ENCODE results near the gene PRICKLE2.

PRICKLE2 gene

DNA sequence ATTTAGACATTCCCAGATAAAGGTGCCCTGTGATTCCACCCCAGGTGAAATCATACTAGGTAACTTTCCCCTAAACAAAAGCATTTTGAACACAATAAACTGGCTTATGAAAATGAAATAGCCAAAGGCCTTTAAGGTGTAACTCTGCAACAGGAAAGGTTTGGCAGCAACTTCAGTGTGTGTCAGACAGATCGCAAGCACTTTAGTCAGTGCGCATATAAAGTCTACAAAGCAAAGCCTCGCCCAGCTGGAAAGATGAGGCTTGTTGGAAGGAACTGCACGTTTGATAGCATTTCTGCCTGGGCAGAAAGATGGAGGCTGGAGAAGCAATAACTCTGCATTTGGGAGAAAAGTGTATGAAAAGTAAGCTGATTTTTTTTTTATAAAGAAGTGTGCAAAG lies 57.9 kb downstream of the PRICKLE2 start:
- no peaks in the 10 kb centered on the region for H3K36me3 Mint-ChIP-seq (ENCODE audit: insufficient read depth)
- DNase-seq (ENCODE audit: low spot score in 2 of 2), result no peak
- H3K4me1 Mint-ChIP-seq, result no peaks in the 10 kb centered on the region
- no peak for ATAC-seq (replicated peaks; ENCODE audit: extremely low read depth, poor library complexity, severe bottlenecking)
- H3K4me3 Mint-ChIP-seq, result no peak overlapping the region
- H3K27me3 Mint-ChIP-seq, result peaks cover 9% of the 10 kb centered on the region
- no peak overlapping the region for H3K27ac Mint-ChIP-seq (ENCODE audit: low read depth)
- H3K9me3 Mint-ChIP-seq, result peaks cover 15% of the 10 kb centered on the region

DNA sequence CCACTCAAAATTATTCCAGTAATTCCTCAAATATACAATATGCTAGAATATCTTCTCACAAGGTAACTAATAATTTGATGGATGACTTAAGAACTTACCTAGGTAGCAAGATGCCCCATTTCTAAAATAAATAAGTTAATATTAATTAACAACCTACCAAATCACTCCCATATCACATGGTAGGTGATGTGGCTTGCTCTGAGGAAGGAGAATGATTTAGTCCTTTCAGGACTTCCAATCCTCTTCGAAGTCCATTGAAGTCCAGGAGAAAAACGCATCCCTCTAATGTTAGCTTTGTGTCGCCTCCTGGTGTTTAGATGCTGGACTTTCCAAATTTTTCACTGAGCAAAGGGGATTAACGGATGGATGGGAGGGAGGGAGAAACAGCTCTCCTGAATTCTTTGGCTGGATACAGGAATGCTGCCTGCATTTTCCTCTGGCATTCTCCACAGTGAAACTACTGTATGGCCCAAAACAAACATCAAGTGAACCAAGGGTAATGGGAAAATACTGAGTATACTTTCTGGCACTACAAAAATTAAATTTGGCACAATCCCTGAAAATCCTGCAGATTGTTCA lies 58.6 kb downstream of the PRICKLE2 start:
- ATAC-seq (replicated peaks; ENCODE audit: extremely low read depth, poor library complexity, severe bottlenecking) (no peak), DNase-seq (ENCODE audit: low spot score in 2 of 2) (no peak)
- Mint-ChIP-seq H3K4me1 (no peaks in the 10 kb centered on the region), H3K27ac (ENCODE audit: low read depth) (no peak overlapping the region), H3K36me3 (ENCODE audit: insufficient read depth) (no peaks in the 10 kb centered on the region), H3K27me3 (peaks cover 14% of the 10 kb centered on the region), H3K4me3 (no peak overlapping the region), H3K9me3 (peaks cover 15% of the 10 kb centered on the region)

DNA sequence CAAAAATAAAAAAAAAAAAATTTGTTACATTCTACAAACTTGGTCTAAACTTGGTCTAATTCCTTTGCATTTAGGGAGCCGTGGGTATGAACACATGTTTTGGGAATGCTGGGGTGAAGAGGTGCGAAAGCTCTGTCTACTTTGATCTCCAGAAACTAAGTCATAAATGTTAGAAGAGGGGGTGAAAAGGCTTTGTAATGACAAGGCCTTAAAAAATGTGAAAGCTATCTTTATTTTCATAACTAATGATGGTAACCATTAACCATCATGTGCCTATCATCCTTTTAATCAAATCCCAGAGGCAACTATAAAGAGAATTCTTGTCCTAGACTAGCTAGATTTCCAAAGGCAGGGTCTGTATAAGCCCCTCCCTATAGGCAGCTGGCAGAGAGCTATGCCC lies 60.9 kb downstream of the PRICKLE2 start:
- DNase-seq (ENCODE audit: low spot score in 2 of 2) (no peak), ATAC-seq (replicated peaks; ENCODE audit: extremely low read depth, poor library complexity, severe bottlenecking) (no peak)
- Mint-ChIP-seq H3K4me3 (no peak overlapping the region), H3K36me3 (ENCODE audit: insufficient read depth) (no peaks in the 10 kb centered on the region), H3K9me3 (peaks cover 5% of the 10 kb centered on the region), H3K27ac (ENCODE audit: low read depth) (no peak overlapping the region), H3K27me3 (peaks cover 36% of the 10 kb centered on the region), H3K4me1 (no peaks in the 10 kb centered on the region)

DNA sequence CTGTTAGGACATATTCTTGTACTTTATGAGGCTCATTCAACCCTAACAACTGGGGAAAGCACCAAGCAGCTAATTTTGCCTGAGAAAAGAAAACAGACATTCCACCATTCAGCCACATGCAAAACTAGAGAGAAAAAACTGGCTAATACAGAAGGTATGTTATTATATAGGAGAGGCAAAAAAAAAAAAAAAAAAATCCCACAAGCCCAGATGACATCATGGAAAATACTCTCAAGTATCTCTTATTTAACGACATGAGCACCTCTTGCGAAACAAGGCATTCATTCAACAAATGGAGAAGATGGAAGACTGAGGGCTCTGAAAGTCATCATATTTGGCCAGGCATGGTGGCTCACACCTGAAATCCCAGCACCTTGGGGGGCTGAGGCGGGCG lies 61.5 kb downstream of the PRICKLE2 start:
- no peaks in the 10 kb centered on the region for H3K36me3 Mint-ChIP-seq (ENCODE audit: insufficient read depth)
- H3K4me3 Mint-ChIP-seq, result no peak overlapping the region
- ATAC-seq (replicated peaks; ENCODE audit: extremely low read depth, poor library complexity, severe bottlenecking) (no peak), DNase-seq (ENCODE audit: low spot score in 2 of 2) (no peak)
- no peak overlapping the region for H3K27ac Mint-ChIP-seq (ENCODE audit: low read depth)
- peaks cover 5% of the 10 kb centered on the region for H3K9me3 Mint-ChIP-seq
- no peaks in the 10 kb centered on the region for H3K4me1 Mint-ChIP-seq
- H3K27me3 Mint-ChIP-seq, result peaks cover 42% of the 10 kb centered on the region

DNA sequence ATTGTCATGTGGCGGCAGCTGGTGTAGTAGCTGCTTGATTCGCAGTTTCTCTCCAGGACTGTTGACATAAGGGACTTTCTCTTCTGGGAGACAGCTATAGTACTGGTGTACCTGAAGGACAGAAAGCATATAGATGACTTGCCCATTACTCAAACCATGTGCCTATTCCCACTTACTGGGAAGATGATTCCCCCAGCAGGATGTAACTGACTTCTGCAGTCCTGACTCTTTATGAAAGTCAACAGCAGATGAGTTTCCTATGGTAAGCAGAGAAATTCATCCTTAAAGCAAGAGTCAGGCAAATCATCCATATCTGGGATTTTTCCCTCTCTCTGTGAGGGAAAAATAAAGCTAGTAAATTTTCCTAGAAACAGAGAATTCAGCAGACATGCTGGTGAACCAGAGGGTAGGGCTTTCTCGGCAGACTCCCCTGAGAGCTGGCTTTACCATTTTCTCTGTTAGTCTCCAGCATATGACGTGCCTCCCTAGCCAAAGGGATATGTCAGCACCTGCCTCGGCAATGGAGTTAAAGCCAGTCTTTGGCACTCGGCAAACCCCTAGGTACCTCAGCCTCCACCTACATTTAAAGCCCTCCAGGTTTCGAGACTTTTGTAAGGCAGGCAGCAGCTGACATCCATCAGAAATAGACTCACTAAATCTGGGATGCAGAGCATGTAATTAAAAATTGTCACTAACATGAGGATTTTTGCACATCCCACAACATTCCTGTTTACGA lies 62.1 kb downstream of the PRICKLE2 start:
- H3K27ac Mint-ChIP-seq (ENCODE audit: low read depth), result no peak overlapping the region
- no peak overlapping the region for H3K4me3 Mint-ChIP-seq
- H3K36me3 Mint-ChIP-seq (ENCODE audit: insufficient read depth), result no peaks in the 10 kb centered on the region
- DNase-seq (ENCODE audit: low spot score in 2 of 2) (no peak), ATAC-seq (replicated peaks; ENCODE audit: extremely low read depth, poor library complexity, severe bottlenecking) (no peak)
- peaks cover 5% of the 10 kb centered on the region for H3K9me3 Mint-ChIP-seq
- no peaks in the 10 kb centered on the region for H3K4me1 Mint-ChIP-seq
- peaks cover 46% of the 10 kb centered on the region for H3K27me3 Mint-ChIP-seq

DNA sequence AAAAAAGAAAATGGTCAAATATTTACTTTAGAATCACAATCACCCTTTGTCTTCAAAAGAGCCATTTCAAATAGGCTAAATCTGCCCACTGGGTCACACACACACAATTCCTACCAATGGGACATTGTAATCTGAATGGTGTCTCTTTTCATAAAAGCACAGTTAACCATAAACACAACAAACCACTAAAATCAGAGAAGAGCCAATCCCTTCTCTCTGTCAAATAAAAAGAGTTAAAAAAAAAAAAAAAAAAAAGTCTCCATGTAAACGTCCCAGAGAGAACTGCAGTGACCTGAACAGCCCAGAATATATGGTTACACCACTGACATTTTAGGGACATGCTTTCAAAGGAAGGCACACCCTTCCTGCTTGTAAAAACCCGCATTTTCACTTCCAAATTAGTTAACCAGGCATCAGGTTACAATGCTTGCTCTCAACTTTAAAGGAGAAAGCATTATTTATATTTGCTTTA lies 63.7 kb downstream of the PRICKLE2 start:
- DNase-seq (ENCODE audit: low spot score in 2 of 2) (no peak), ATAC-seq (replicated peaks; ENCODE audit: extremely low read depth, poor library complexity, severe bottlenecking) (no peak)
- H3K9me3 Mint-ChIP-seq, result peaks cover 5% of the 10 kb centered on the region
- no peak overlapping the region for H3K4me3 Mint-ChIP-seq
- H3K27me3 Mint-ChIP-seq, result peaks cover 46% of the 10 kb centered on the region
- H3K4me1 Mint-ChIP-seq, result no peaks in the 10 kb centered on the region
- no peaks in the 10 kb centered on the region for H3K36me3 Mint-ChIP-seq (ENCODE audit: insufficient read depth)
- no peak overlapping the region for H3K27ac Mint-ChIP-seq (ENCODE audit: low read depth)

DNA sequence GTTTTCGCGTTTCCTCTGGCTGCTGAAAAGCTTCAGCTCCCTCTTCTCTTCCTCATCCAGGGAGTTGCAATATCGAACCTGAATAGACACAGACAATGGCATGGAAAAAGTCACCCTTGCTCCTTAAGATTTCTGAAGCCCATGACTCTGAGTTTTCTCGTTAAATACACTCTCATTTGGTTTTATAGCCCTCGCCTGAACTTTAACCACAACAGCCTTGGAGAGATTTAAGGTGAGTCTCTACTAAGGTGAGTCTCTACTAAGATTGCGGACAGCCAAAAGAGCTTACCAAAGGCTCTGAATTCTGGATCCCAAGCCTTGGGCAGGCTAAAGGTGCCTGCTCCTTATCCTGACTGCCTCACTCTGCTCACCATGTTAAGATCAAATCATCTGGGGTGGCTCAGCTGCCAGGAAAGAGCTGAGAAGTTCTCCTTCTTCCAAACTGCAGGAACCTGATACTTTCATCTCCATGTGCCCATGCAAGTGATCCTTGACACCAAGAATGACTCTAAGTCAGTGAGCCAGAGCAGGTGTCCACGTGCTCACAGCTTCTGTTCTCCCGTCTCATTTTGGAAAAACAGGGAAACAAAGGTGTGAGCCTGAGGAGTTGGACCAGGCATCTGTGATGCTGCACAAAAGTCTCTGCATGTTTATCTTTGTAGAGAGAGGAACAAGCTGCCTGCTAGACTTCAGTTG lies 65.1 kb downstream of the PRICKLE2 start:
- Mint-ChIP-seq H3K36me3 (ENCODE audit: insufficient read depth) (no peaks in the 10 kb centered on the region), H3K4me3 (no peak overlapping the region), H3K27me3 (peaks cover 46% of the 10 kb centered on the region), H3K27ac (ENCODE audit: low read depth) (no peak overlapping the region), H3K4me1 (no peaks in the 10 kb centered on the region), H3K9me3 (peaks cover 5% of the 10 kb centered on the region)
- DNase-seq (ENCODE audit: low spot score in 2 of 2), result no peak
- no peak for ATAC-seq (replicated peaks; ENCODE audit: extremely low read depth, poor library complexity, severe bottlenecking)

DNA sequence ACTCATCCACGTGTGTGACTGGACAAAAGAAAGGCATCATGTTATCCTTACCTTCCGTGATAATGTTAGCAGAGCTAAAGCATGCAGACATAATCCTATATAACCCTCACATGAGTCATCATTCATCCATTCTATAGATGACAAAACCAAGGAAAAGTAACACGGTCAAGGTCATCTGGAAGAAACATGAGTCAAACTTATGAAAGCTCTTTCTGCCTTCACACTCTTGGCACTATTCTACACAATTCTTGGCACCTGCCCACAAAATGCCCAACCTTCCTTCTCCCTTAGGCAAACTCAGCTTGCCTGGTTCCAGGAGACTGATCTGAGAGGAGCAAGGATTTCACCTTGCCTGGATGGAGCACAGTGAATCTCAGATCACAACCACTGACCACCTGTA lies 66.9 kb downstream of the PRICKLE2 start:
- H3K36me3 Mint-ChIP-seq (ENCODE audit: insufficient read depth), result no peaks in the 10 kb centered on the region
- H3K4me3 Mint-ChIP-seq, result no peak overlapping the region
- no peak for ATAC-seq (replicated peaks; ENCODE audit: extremely low read depth, poor library complexity, severe bottlenecking)
- H3K27ac Mint-ChIP-seq (ENCODE audit: low read depth), result no peak overlapping the region
- H3K4me1 Mint-ChIP-seq, result no peaks in the 10 kb centered on the region
- H3K27me3 Mint-ChIP-seq, result peaks cover 38% of the 10 kb centered on the region
- DNase-seq (ENCODE audit: low spot score in 2 of 2), result no peak
- H3K9me3 Mint-ChIP-seq, result no peaks in the 10 kb centered on the region

DNA sequence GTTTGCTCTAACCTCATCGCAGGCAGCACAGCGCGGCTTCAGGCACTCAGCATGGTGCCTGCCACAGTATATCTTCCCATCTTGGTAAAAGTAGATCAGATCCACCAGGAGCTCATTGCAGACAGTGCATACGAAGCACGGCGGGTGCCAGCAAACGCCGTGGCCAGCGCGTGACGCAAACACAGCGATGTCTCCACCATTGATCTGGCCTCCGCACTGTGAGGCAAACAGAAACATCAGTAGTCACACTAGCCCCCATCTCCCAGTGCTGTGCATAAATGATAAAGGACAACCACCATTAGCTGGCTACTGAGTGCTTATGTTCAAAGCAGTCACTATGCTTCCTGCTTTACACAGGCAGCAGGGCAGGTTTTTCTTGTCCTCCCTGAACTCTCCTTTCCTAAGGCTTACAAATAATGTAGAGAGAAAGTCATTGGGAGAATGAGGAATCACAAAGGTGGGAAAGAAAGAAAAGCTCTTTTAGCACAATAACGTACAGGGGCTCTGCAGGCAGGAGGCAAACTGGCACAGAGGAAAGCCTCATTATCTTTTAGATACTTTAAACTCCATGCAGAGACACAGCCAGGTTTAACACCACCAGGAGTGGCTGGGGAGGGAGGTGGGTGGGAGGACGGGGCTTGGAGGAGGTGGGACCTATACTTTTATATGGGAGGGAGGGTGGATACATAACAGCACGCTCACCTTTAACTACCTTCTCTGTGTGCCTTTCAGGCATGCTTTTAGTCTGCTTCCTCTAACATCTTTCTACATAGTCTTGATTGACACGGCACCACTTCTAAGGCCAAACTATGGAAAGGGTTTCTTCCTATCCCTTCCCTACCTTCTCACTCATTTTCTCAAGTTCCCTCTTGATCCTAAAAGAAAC lies 67.9 kb downstream of the PRICKLE2 start:
- Mint-ChIP-seq H3K27ac (ENCODE audit: low read depth) (no peak overlapping the region), H3K36me3 (ENCODE audit: insufficient read depth) (no peaks in the 10 kb centered on the region), H3K4me1 (no peaks in the 10 kb centered on the region), H3K9me3 (no peaks in the 10 kb centered on the region), H3K4me3 (no peak overlapping the region), H3K27me3 (peaks cover 43% of the 10 kb centered on the region)
- no peak for DNase-seq (ENCODE audit: low spot score in 2 of 2)
- no peak for ATAC-seq (replicated peaks; ENCODE audit: extremely low read depth, poor library complexity, severe bottlenecking)

DNA sequence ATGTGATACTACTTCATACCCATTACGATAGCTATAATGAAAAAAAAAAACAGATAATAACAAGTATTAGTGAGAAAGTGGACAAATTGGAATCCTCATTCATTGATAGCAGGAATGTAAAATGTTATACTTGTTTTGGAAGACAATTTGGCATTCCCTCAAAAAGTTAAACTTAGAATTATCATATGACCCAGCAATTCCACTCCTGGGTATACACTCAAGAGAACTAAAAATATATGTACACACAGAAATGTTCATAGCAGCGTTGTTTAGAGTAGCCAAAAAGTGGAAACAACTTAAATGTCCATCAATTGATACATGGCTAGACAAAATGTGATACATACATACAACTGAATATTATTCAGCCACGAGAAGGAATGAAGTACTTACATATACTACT lies 69.9 kb downstream of the PRICKLE2 start:
- Mint-ChIP-seq H3K4me3 (no peak overlapping the region), H3K4me1 (no peaks in the 10 kb centered on the region), H3K9me3 (no peaks in the 10 kb centered on the region), H3K27ac (ENCODE audit: low read depth) (no peak overlapping the region), H3K36me3 (ENCODE audit: insufficient read depth) (no peaks in the 10 kb centered on the region), H3K27me3 (peaks cover 46% of the 10 kb centered on the region)
- no peak for ATAC-seq (replicated peaks; ENCODE audit: extremely low read depth, poor library complexity, severe bottlenecking)
- DNase-seq (ENCODE audit: low spot score in 2 of 2), result no peak

DNA sequence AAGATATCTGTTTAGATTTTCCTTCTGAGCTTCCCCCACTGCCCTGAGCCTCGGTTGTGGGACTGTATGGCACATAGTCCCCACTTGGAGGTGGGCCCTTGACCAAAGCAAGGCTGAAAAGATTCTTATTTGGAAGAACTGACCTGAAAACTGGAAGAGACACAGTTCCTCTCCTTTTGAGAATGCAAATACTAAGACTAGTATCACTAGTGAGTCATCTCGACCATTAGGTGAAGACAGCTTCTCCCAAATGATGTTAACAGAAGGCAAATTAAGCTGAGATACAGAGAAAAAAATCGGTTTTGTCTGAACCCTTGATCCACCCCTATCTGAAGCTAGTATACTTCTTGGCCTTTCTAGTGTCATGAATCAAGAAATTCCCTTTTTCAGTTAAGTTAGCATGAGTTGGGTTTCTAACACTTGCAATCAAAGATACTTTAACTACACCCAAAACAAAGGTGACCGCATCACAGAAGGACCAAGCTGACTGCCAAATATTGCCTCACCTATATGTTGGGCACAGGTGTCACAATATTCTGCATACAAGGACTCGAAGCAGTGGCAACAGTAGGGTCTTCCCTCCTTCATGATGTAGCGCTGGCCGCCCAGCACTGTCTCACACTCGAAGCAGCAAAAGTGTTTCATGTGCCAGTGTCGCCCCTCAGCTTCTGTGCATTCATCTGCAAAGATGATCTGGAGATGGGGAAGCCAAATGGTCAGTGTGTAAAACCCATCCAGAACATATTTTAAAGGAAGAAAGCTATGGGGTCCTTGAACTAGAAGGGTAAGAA lies 72.4 kb downstream of the PRICKLE2 start:
- ATAC-seq (replicated peaks; ENCODE audit: extremely low read depth, poor library complexity, severe bottlenecking) (no peak), DNase-seq (ENCODE audit: low spot score in 2 of 2) (no peak)
- Mint-ChIP-seq H3K27ac (ENCODE audit: low read depth) (no peak overlapping the region), H3K9me3 (no peaks in the 10 kb centered on the region), H3K4me3 (no peak overlapping the region), H3K27me3 (peaks cover 30% of the 10 kb centered on the region), H3K36me3 (ENCODE audit: insufficient read depth) (no peaks in the 10 kb centered on the region), H3K4me1 (no peaks in the 10 kb centered on the region)

DNA sequence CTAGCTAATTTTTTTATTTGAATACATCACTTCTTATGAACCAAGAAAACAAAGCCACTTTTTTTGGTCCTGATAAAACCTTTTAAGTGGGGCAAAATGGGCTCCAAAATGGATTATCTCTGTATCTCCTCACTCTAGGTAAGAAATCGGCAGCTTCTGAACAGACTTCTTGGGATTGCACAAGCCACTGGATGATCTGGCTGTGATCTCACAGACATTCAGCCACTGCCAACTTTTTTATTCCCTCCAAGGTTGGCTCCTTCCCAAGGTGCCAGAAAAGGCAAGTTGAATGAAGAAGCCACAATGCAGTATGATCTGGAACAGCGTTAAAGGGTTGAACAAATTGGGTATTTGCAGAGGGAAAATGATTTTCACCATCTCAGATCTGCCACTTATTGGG lies 73.2 kb downstream of the PRICKLE2 start:
- no peaks in the 10 kb centered on the region for H3K36me3 Mint-ChIP-seq (ENCODE audit: insufficient read depth)
- H3K4me3 Mint-ChIP-seq, result no peak overlapping the region
- ATAC-seq (replicated peaks; ENCODE audit: extremely low read depth, poor library complexity, severe bottlenecking) (no peak), DNase-seq (ENCODE audit: low spot score in 2 of 2) (no peak)
- no peaks in the 10 kb centered on the region for H3K4me1 Mint-ChIP-seq
- peaks cover 30% of the 10 kb centered on the region for H3K27me3 Mint-ChIP-seq
- H3K9me3 Mint-ChIP-seq, result no peaks in the 10 kb centered on the region
- H3K27ac Mint-ChIP-seq (ENCODE audit: low read depth), result no peak overlapping the region
